Kidney capillary endothelial cell (primary cell): Measurements from ENCODE around the gene PEX14.
"Not testable (repeated sequence)": the region's sequence is repeated elsewhere in the genome, so short reads cannot be mapped to it uniquely, and the experiment has no call there.

ENCODE experiments used
- DNase-seq: peaks from one replicate; pipeline ENCODE4 v3.0.0-alpha.2; 2018; ENCODE audit warnings: low spot score

PEX14 gene

DNA sequence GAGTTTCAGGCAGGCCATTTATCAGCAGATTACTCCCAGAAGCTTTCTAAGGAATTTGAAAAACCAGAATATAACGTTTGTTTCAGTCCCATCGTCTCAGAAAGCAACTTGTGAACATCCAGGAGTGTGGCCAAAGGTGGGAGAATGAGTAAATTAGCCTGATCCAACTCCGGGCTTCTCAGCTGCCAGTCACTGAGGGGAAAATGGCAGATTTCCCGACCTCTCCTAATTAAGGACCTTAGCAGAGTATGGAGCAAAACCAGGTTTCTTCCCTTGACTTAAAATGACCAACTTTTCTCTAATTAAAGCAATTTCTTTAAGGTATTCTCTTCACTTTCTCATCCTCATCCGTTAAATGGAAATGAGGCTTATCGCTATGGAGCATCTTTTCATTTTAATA is 23.9 kb upstream of the PEX14 start:
- DNase-seq: no peak

DNA sequence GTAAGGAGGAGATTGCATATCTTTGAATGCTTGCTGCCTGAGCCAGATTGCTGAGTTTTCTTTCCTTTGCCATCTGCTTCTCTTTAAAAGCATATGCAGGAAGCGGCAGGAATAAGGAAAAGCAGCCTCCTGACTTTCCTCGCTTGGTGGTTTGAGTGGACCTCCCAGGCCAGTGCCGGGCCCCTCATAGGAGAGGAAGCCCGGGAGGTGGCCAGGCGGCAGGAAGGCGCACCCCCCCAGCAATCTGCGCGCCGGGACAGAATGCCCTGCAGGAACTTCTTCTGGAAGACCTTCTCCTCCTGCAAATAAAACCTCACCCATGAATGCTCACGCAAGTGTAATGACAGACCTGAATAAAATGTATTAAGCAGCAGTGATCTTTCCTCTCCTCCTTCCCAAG is 23.5 kb upstream of the PEX14 start:
- no peak for DNase-seq

DNA sequence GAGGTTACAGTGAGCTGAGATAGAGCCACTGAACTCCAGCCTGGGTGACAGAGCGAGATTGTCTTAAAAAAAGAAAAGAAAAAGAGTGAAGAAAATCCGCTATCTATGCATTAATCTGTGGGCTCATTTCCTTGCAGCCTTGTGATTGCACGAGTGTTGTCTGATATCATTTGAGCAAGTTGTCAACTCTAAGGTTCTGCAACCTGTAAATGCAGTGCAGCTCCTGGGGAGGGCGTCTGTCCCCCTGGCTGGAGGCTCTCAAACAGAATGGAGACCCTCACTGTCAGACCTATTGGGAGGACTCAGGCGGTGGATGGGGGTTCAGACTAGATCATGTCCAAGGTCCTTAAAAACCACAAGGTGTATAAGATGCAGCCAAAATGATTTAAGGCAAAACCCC is 18.7 kb upstream of the PEX14 start:
- no peak for DNase-seq

DNA sequence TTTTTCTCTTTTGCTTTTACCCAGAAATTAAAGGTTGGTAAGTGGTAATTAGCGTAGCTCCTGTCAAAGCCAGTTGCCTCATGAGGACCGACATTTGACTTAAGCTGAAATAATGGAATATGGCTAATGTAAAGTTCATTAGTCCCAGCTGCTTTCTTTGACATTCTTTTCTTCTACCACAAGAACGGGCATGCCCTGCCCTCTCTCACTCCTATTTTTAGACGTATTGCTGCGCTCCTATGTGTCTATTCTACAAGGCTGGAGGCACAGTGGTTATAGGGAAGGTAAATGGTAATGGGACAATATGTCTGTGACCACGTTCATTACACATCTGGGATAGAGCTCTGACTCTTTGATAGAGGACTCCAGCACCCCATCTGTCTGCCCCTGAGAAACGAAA is 18.1 kb upstream of the PEX14 start:
- DNase-seq: no peak

DNA sequence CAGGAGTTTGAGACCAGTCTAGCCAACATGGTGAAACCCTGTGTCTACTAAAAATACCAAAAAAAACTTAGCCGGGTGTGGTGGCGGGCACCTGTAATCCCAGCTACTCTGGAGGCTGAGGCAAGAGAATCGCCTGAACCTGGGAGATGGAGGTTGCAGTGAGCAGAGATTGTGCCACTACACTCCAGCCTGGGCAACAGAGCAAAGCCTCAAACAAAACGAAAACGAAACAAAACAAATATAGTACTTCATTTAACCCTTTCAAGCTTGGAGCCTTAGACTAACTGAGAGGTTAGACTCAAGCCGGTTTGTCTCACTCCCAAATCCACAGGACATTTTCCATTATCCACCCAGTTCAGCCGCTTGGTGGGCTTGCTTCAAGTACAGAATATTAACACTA is 17.3 kb upstream of the PEX14 start:
- not testable (repeated sequence) for DNase-seq

DNA sequence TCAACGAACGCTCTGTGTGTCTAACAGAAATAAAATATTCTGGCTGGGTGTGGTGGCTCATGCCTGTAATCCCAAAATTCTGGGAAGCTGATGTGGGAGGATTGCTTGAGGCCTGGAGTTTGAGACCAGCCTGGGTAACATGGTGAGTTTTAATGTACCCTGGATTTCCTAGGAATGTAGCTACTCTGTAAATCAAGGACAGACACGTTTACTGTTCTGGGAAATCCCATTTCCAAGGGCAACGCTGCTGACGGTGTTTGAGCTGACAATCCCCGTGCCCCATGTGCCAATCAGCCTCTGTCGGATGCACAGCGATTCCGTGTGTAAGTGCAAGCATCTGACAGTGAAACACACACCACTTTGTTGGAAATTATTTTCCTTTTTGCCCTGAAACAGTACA is 16.9 kb upstream of the PEX14 start:
- DNase-seq: no peak

DNA sequence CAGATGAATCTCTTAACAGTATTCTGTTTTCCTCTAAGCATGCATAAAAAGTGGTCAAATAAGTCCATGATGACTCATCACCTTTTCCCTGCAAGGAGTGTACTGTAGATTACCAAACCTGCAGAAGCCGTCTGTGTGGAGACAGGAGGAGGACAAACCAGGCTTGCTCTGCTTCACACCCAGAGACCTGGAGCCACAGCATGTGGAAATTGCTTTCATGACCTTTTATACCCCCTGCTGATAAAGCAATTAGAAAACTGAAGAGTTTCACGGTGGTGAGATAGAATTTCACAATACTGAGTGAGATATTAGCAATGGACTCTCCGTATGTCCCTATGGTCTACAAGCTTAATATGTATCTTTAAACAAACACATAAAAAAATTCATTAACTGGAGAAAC is 15.6 kb upstream of the PEX14 start:
- DNase-seq: no peak

DNA sequence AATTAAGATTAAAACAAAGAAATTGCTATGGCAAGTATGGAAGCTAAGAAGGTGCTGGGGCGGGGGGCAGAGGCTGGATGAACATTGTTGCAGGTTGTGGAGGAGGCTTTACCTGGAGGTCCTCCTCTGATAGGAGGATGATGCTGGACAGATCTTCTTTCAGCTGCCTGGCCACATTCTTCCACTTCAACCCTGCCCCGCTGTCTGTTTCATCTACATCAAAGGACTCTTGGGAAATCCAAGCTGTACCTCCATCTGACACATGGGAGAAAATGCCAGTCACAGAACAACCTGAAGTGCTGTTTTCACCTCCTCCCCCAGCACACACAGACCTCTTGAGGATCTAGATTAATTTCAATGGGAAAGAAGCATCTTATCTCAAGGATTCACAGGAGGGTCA is 7.7 kb upstream of the PEX14 start:
- no peak for DNase-seq

DNA sequence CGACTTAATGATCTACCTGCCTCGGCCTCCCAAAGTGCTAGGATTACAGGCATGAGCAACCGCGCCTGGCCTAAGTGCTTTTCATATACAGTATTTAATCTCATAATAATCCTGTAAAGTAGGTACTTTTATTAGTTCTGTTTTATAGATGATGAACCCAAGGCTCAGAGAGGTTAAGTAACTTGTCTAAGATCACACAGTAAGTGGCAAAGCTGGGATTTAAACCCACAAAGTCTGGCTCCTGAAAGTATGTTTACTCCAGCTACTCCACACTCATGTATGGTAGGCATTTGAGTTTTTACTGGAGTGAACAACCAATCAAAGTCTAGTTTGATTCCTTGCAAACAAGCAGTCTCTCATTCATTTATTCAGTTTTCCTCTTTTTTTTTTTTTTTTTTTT is 4.7 kb upstream of the PEX14 start:
- no peak for DNase-seq

DNA sequence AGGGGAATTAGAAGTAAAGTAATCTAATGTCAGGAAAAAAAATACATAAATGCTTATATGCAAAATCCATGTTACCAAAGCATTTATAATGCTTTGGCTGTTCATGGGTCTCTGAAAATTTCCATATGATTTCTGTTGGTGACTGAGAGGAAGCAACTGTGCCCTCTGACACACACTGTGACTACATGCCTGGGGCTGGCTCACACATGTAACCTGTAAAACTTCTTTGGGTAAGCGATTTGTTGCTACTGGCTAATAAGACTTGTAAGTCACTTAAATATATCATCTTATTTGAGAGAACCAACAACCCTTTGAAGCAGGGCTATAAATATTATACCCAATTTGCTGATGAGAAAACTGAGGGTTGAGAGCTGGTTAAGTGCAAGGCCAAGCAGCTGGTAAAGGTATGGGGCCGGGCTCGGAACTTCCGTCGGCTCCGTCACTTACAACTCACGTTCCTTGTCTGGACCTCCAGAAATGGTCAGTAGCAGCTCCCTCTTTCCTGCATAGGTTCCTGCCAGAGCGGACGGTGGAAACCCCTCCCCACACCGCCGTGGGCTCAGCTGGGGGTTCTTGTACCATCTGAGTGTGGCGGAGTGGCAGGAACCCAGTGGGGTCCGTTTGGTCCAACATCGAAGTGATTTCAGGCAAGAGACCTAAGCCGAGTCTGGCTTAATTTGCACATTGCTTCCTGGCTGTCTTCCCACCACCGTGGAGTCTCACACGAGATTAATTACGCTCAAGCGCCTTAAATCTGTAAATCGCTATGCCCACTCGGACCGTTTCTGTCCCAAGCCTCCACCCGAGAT is 3.1 kb upstream of the PEX14 start:
- DNase-seq: no peak

DNA sequence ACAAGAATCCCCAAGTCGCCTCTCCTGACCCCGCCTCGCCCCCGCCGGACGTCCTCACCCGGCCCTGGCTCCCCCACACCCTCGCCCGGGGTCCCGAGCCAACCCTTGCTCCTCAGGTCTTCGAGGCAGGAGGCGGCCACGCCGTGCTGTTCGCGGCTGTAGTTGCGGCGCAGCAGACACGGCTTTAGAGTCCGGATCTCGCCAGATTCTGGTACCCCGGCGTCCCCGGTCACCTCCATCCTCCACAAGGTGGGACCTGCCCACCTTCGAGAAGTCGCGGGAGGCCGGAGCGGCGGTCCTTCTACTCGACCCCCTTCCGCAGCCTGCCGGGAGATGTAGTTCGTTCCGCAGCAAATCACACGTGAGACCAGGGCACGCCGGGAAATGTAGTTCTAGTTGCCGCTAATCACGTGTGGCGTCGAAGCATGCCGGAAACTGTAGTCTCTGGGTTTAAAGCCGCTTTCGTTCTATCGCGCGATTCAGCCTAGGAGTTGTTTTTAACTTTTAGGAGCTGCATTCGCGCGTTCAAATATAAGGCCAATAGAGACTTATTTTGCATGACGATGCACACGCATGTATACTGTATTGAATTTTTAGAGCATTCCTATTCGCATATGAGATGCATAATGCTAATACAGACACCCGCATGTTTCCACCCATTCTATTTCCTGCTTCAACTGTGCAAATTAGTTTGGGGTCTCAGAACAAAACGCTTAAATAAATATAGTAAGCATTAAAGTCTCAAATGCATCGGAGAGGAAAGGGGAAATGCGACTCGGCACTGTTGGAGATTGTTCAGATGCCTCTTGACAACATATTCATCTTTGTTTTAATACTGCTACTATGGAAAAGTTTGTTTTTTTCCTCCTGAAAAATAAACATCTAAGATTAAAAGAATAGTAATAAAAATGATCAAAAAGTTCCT is 2.3 kb upstream of the PEX14 start, which contains the start of gene DFFA:
TSS of gene DFFA (minus strand) at position 310 of the 925 bp plus-strand sequence. CDS start at position 239, 71 bp downstream.
- DNase-seq: peak; percentile 95

DNA sequence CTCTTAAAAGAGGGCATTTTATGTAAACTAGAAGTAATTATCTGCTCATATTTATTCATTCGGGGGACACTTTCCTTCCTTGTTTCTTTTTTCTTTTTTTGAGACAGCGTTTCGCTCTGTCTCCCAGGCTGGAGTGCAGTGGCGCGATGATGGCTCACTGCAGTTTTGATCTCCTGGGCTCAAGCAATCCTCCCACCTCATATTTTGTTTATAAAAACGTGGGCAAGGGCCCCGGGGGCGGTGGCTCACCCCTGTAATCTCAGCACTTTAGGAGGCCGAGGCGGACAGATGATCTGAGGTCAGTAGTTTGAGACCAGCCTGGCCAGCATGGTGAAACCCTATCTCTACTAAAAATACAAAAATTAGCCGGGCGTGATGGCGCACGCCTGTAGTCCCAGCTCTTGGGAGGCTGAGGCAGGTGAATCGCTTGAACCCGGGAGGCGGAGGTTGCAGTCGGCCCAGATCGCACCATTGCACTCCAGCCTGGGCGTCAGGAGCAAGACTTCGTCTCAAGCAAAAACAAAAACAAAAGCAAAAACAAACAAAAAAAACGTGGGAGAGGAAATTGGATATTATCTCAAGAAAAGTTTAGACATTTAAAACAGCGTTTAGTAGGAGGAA is 1.5 kb upstream of the PEX14 start:
- no peak for DNase-seq

DNA sequence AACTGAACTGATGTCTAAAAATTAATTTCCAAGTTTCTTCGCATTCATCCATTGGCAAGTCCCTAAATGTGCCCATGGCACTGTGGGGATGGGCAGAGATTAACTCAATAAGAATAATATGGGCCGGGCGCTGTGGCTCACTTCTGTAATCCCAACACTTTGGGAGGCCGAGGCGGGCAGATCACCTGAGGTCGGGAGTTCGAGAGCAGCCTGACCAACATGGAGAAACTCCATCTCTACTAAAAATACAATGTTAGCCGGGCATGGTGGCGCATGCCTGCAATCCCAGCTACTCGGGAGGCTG is 489 bp upstream of the PEX14 start:
- not testable (repeated sequence) for DNase-seq

DNA sequence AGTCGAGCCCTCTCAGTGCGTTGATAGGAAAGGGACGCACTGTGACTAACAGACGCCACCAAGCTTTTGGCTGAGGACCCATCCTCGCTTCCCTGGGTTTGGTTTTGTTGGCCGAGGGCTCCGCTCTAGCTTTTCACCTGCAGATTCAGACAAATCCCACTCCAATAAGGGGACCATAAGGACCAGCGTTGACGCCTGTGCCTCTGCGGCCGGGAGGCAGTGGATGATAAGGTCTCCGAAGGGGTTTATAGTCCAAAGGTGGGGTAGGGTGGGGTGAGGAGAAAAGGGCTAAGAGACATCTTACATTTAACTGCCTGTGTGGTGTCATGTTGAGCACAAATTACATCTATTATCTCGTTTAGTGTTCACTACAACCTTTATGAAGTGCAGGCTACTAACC is 760 bp downstream of the PEX14 start:
- DNase-seq: no peak

DNA sequence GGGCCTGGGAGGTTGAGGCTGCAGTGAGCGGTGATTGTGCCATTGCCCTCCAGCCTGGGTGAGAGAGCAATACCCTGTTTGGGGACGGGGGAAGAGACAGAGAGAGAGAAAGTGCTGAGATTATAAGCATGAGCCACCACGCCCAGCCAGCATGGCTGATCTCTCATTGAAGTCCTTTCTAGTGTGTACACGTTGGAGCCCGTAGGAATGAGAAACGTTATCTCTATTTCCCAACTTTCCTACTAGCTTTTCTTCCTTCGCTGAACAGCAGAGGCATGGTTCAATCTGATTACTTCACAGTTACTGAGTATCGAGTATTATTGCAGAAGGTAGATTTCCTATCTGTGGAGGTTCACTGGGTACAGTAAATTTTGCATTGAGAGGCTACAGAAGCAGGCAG is 4.5 kb downstream of the PEX14 start:
- no peak for DNase-seq

DNA sequence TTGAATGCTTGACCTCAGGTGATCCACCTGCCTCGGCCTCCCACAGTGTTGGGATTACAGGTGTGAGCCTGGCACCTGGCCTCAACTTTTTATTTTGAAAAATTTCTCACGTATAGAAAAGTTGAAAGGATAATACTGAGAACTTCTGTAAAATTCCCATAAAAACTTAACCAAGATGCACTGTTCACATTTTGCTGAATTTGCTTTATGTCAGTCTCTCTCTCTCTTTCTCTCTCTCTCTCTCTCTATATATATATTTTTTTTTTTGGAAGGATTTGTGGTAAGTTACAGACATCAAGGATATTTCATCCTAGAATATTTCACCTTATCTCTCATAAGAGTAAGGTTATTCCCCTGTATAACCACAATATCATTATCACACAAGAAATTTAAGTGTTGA is 5.9 kb downstream of the PEX14 start:
- no peak for DNase-seq

DNA sequence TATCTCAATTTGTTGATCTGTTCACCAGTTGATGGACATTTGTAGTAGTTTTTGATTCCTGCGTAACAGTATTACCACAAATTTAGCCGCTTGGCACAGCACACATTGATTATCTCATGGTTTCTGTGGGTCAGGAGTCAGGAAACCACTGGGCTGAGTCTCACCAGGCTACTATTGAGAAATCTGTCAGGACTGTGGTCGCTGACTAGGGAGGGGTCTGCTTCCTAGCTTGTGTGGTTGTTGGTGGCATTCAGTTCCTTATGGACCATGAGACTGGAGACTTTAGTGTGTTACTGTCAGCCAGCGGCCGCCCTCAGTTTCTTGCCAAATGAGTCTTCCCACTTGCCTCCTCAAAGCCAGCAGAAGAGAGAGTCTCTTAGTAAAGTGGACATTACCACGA is 9.8 kb downstream of the PEX14 start:
- DNase-seq: no peak

DNA sequence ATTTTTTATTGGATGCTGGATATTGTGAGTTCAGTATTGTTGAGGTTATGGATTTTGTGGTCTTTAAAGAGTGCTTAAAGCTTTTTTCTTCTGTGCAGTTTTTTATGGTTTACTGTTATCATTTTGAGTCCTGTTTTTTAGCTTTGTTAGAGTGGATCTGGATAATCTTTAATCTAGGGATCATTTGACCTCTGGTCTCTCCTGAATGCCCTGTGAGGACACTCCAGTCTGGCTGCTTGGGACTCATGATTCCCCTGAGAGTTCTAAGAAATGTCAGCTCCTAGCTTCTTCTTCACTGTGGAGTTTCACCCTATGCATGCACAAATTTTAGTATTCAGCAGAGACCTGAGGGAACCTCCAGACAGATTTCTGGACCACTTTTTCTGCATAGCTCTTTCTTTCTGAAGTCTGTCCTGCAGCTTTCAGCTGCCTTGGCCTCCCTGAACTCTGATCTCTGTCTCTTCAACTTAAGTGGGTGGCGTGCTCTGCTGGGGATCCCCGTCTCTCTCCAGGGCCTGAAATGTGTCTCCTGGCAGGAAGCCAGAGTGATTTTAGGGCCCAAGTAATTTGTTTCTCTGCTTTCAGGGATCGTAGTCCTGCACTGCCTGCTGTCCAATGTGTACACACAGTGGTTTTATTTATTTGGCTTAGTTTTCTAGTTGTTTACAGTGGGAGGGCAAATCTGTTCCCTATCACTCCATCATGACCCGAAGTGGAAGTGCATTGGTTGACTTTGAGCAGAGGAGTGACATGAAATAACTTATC is 14.7 kb downstream of the PEX14 start:
- no peak for DNase-seq

DNA sequence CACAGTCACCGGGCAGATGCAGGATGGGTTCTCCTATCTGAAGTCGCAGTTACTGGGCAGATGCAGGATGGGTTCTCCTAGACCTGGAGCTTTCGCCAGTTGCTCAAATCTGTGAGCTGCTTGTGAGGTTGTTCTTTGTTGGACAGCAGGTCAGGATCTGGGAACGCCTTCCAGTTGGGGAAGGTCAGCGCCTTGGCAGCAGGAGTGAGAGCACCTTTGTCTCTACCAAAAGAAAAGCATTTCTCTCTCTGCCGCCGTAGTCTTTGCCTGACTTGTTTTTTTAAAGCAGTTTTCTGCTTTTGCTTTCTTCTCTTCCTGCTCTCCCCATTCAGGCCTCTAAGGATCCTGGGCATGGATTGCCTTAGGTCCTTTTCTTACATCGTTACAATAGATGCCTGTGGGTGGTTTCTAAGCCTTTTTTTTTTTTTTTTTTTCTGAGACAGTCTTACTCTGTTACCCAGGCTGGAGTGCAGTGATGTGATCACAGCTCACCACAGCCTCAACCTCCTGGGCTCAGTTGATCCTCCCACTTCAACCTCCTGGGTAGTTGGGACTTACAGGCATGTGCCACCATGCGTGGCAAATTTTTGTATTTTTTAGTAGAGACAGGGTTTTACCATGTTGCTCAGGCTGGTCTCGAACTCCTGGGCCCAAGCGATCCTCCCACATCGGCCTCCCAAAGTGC is 15.7 kb downstream of the PEX14 start:
- DNase-seq: no peak

DNA sequence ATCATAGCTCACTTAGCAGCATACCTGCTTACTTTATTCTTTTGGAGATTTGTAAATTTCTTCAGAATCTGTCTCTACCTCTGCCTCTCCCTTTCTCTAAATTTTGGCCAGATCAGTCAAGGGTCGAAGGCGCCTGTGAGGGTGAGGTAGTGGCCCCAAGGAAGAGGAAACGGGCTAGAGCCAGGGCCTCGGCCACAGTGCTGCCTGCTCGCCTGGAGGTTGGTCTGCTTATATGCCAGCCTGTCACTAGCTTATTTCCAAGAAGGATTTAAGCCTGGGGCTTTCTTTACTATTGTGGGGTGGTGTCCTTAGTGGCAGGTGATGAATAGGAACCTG is 19.6 kb downstream of the PEX14 start:
- no peak for DNase-seq

DNA sequence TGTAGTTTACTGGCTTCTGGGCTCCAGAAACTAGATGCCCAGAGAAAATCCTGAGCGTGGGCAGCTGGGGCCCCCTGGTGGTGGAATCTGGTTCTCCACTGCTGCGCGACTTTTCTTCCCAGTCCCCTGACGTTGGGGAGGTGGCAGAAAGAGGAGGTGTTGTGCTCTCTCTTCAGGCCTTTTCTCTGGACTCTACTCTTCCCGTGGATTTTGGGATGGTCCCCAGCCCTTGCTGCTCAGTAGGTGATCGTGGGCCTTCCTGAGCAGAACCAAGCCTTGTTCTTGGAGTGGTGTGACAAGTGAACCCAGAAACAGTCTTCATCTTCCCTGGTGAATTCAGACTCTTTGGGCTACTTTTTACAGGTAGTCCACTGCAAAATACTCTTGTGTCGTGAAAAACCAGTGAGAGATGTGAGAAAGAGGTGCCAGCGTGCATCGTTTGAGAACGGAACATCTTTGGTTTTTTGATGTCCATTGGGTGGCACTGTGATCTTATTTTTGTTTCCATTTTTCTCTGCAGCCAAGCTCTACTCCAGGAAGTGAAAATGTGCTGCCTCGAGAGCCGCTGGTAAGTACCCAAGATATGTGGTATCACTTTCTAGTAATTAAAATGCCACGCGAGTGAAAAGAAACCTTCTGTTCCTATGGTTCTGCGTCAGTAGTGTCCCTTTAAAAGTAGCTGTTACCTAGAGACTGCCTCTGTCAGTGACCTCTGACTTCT is 20.2 kb downstream of the PEX14 start:
- DNase-seq: peak; percentile 63
